WTC11 (cell line): Measurements from ENCODE around the gene TSPO2. TPM values are rescaled to one million over a fixed set of nuclear protein-coding genes. Genes with fewer than 3 reads are reported as not detected.
A peak's percentile ranks its signal among the peaks of the same experiment; 100 is the strongest.
"Not testable (repeated sequence)": the region's sequence is repeated elsewhere in the genome, so short reads cannot be mapped to it uniquely, and the experiment has no call there.

Experiments
- ATAC-seq: fragments of 200-7000 bp; cut with Tn5 transposase; 2 replicates; pipeline ENCODE4 v1.10.0; 2021; ENCODE audit warnings: mild to moderate bottlenecking, moderate library complexity
- CTCF ChIA-PET: fragments of 300-600 bp; sonication (Branson Sonifier 250); formaldehyde crosslinking; loops from one replicate; lab custom pipeline; 2021; ENCODE audit warnings: antibody characterized with exemption; lab: Charles Lee
- POLR2A ChIA-PET: fragments of 350-600 bp; sonication (Branson Sonifier 250); formaldehyde crosslinking; loops from one replicate; lab custom pipeline; 2021; ENCODE audit warnings: antibody characterized with exemption; lab: Charles Lee
- DNase-seq: peaks from one replicate; pipeline ENCODE4 v3.0.0; 2021; ENCODE audit warnings: low spot score
- H3K27ac Mint-ChIP-seq: 2 replicates; pipeline ENCODE4 v1.8.0; 2021; ENCODE audit warnings: mixed read lengths
- H3K27me3 Mint-ChIP-seq: 2 replicates; pipeline ENCODE4 v1.8.0; 2021; ENCODE audit warnings: low read depth, mild to moderate bottlenecking, moderate library complexity, mixed read lengths
- H3K36me3 Mint-ChIP-seq: 2 replicates; pipeline ENCODE4 v1.8.0; 2021; ENCODE audit warnings: mixed read lengths
- H3K4me1 Mint-ChIP-seq: 2 replicates; pipeline ENCODE4 v1.8.0; 2022; ENCODE audit warnings: mixed read lengths
- H3K4me3 Mint-ChIP-seq: 2 replicates; pipeline ENCODE4 v1.8.0; 2021; ENCODE audit warnings: mild to moderate bottlenecking, moderate library complexity, mixed read lengths
- H3K9me3 Mint-ChIP-seq: 2 replicates; pipeline ENCODE4 v1.8.0; 2021; ENCODE audit warnings: mixed read lengths
- ETV6 ChIP-seq: sonication (generic); formaldehyde crosslinking; IDR thresholded peaks from 2 replicates; pipeline ENCODE4 v1.8.1; 2022; ENCODE audit warnings: mild to moderate bottlenecking, missing genetic modification reagents
- FOXJ3 ChIP-seq: sonication (generic); formaldehyde crosslinking; IDR thresholded peaks from 2 replicates; pipeline ENCODE4 v1.9.0; 2021; ENCODE audit warnings: missing genetic modification reagents, mild to moderate bottlenecking, borderline replicate concordance
- GTF2I ChIP-seq: fragments of 250-450 bp; sonication (Bioruptor Pico); conservative IDR thresholded peaks from 2 replicates; pipeline ENCODE4 v1.4.0; 2021; ENCODE audit warnings: mild to moderate bottlenecking
- ZNF121 ChIP-seq: sonication (generic); formaldehyde crosslinking; IDR thresholded peaks from 2 replicates; pipeline ENCODE4 v1.8.0; 2023; ENCODE audit warnings: missing genetic modification reagents
- total RNA-seq: library from RNA; stranded (reverse); gene quantifications from 3 replicates; pipeline ENCODE4 v1.2.3, GENCODE V29; 2021
- TF ChIP-seq, protein P1 (sequence below): fragments of 250-450 bp; sonication (Bioruptor Pico); IDR thresholded peaks from 2 replicates; pipeline ENCODE4 v1.9.0; 2021; ENCODE audit warnings: mild to moderate bottlenecking, borderline replicate concordance
- TF ChIP-seq, protein P2 (sequence below): sonication (generic); formaldehyde crosslinking; IDR thresholded peaks from 2 replicates; pipeline ENCODE4 v1.8.1; 2023; ENCODE audit warnings: mild to moderate bottlenecking, moderate library complexity, missing genetic modification reagents
- TF ChIP-seq, protein P3 (sequence below): sonication (generic); formaldehyde crosslinking; IDR thresholded peaks from 2 replicates; pipeline ENCODE4 v1.8.1; 2023; ENCODE audit warnings: mild to moderate bottlenecking, missing genetic modification reagents
- TF ChIP-seq, protein P4 (sequence below): sonication (generic); formaldehyde crosslinking; IDR thresholded peaks from 2 replicates; pipeline ENCODE4 v1.8.0; 2022; ENCODE audit warnings: mild to moderate bottlenecking, missing genetic modification reagents
- TF ChIP-seq, protein P5 (sequence below): fragments of 250-450 bp; sonication (Bioruptor Pico); IDR thresholded peaks from 2 replicates; pipeline ENCODE4 v2.1.2; 2022; ENCODE audit warnings: mild to moderate bottlenecking, moderate library complexity
- TF ChIP-seq, protein P6 (sequence below): fragments of 200-600 bp; IDR thresholded peaks from 2 replicates; pipeline ENCODE4 v1.8.0; 2022; ENCODE audit warnings: antibody characterized with exemption

TSPO2 gene
- total RNA-seq, 1 experiment from 2014 or later: not detected

DNA sequence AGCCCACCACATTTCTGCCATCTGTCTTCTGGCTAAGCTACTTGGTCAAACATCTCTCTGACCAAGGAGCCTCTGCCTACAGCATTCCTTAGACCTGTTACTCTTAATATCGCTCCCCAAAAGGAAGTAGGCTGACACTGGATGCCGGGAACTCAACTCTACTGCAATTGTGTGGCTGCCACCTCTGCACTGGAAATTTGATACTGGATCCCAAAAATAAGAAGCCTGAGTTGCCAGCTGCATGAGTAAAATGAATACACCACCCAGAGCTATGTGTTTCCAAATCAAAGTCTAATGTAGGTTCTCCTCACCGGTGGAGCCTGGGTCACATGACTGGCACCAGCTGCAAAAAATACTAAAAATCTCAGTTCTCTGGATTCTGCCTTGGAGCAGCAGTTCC is 40.1 kb upstream of the TSPO2 start (continued):
- TF ChIP-seq, protein P1, sequence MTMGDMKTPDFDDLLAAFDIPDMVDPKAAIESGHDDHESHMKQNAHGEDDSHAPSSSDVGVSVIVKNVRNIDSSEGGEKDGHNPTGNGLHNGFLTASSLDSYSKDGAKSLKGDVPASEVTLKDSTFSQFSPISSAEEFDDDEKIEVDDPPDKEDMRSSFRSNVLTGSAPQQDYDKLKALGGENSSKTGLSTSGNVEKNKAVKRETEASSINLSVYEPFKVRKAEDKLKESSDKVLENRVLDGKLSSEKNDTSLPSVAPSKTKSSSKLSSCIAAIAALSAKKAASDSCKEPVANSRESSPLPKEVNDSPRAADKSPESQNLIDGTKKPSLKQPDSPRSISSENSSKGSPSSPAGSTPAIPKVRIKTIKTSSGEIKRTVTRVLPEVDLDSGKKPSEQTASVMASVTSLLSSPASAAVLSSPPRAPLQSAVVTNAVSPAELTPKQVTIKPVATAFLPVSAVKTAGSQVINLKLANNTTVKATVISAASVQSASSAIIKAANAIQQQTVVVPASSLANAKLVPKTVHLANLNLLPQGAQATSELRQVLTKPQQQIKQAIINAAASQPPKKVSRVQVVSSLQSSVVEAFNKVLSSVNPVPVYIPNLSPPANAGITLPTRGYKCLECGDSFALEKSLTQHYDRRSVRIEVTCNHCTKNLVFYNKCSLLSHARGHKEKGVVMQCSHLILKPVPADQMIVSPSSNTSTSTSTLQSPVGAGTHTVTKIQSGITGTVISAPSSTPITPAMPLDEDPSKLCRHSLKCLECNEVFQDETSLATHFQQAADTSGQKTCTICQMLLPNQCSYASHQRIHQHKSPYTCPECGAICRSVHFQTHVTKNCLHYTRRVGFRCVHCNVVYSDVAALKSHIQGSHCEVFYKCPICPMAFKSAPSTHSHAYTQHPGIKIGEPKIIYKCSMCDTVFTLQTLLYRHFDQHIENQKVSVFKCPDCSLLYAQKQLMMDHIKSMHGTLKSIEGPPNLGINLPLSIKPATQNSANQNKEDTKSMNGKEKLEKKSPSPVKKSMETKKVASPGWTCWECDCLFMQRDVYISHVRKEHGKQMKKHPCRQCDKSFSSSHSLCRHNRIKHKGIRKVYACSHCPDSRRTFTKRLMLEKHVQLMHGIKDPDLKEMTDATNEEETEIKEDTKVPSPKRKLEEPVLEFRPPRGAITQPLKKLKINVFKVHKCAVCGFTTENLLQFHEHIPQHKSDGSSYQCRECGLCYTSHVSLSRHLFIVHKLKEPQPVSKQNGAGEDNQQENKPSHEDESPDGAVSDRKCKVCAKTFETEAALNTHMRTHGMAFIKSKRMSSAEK (CRISPR knock-in tag): no peak
- TF ChIP-seq, protein P2, sequence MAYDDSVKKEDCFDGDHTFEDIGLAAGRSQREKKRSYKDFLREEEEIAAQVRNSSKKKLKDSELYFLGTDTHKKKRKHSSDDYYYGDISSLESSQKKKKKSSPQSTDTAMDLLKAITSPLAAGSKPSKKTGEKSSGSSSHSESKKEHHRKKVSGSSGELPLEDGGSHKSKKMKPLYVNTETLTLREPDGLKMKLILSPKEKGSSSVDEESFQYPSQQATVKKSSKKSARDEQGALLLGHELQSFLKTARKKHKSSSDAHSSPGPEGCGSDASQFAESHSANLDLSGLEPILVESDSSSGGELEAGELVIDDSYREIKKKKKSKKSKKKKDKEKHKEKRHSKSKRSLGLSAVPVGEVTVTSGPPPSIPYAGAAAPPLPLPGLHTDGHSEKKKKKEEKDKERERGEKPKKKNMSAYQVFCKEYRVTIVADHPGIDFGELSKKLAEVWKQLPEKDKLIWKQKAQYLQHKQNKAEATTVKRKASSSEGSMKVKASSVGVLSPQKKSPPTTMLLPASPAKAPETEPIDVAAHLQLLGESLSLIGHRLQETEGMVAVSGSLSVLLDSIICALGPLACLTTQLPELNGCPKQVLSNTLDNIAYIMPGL (CRISPR knock-in tag): no peak
- TF ChIP-seq FOXJ3 (no peak), ETV6 (no peak)
- TF ChIP-seq, protein P3, sequence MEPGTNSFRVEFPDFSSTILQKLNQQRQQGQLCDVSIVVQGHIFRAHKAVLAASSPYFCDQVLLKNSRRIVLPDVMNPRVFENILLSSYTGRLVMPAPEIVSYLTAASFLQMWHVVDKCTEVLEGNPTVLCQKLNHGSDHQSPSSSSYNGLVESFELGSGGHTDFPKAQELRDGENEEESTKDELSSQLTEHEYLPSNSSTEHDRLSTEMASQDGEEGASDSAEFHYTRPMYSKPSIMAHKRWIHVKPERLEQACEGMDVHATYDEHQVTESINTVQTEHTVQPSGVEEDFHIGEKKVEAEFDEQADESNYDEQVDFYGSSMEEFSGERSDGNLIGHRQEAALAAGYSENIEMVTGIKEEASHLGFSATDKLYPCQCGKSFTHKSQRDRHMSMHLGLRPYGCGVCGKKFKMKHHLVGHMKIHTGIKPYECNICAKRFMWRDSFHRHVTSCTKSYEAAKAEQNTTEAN (CRISPR knock-in tag): no peak
- TF ChIP-seq, protein P4, sequence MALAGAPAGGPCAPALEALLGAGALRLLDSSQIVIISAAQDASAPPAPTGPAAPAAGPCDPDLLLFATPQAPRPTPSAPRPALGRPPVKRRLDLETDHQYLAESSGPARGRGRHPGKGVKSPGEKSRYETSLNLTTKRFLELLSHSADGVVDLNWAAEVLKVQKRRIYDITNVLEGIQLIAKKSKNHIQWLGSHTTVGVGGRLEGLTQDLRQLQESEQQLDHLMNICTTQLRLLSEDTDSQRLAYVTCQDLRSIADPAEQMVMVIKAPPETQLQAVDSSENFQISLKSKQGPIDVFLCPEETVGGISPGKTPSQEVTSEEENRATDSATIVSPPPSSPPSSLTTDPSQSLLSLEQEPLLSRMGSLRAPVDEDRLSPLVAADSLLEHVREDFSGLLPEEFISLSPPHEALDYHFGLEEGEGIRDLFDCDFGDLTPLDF (CRISPR knock-in tag): no peak
- TF ChIP-seq, all 79 proteins: peak for 0

DNA sequence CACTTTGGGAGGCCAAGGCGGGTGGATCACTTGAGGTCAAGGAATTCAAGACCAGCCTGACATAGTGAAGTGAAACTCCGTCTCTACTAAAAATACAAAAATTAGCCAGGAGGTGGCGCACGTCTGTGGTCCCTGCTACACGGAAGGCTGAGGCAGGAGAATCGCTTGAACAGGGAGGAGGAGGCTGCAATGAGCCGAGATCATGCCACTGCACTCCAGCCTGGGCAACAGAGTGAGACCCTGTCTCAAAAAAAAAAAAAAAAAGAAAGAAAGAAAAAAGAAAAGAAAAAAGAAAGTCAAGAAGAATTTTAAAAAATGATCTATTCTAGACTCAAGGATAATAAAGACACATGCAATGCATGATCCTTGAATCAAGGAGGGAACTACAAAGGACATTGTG is 36.0 kb upstream of the TSPO2 start:
- CTCF ChIA-PET: not testable (repeated sequence)
- peak; percentile 94 for ATAC-seq

DNA sequence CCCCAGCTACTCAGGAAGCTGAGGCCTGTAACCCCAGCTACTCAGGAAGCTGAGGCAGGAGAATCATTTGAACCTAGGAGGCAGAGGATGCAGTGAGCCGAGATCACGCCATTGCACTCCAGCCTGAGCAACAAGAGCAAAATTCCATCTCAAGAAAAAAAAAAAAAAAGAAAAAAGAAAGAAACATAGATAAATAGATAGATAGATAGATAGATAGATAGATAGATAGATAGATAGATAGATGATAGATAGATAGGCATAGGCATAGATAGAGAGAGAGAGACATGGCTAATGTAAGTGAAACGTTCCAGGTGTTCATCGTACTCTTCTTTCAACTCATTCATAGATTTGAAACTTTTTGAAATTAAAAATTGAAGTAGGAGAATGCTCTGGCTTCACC is 35.3 kb upstream of the TSPO2 start:
- Mint-ChIP-seq H3K4me1 (peaks cover 15% of the 10 kb centered on the region), H3K27me3 (peaks cover 12% of the 10 kb centered on the region; the same call in 1 of the 2 replicates)
- ATAC-seq, H3K4me3 Mint-ChIP-seq, H3K9me3 Mint-ChIP-seq, POLR2A ChIA-PET, H3K27ac Mint-ChIP-seq, H3K36me3 Mint-ChIP-seq, CTCF ChIA-PET, DNase-seq: not testable (repeated sequence)

More for the DNA sequence above, 36.0 kb upstream of the TSPO2 start:
- POLR2A ChIA-PET: not testable (repeated sequence)
- peak; percentile 63 for DNase-seq
- TF ChIP-seq GTF2I (CRISPR knock-in tag): peak; percentile 78; the same call in 1 of the 2 replicates
- TF ChIP-seq, protein P5, sequence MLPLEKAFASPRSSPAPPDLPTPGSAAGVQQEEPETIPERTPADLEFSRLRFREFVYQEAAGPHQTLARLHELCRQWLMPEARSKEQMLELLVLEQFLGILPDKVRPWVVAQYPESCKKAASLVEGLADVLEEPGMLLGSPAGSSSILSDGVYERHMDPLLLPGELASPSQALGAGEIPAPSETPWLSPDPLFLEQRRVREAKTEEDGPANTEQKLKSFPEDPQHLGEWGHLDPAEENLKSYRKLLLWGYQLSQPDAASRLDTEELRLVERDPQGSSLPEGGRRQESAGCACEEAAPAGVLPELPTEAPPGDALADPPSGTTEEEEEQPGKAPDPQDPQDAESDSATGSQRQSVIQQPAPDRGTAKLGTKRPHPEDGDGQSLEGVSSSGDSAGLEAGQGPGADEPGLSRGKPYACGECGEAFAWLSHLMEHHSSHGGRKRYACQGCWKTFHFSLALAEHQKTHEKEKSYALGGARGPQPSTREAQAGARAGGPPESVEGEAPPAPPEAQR: peak; percentile 46; the same call in 1 of the 2 replicates
- TF ChIP-seq ZNF121: peak; percentile 99
- TF ChIP-seq, protein P6, sequence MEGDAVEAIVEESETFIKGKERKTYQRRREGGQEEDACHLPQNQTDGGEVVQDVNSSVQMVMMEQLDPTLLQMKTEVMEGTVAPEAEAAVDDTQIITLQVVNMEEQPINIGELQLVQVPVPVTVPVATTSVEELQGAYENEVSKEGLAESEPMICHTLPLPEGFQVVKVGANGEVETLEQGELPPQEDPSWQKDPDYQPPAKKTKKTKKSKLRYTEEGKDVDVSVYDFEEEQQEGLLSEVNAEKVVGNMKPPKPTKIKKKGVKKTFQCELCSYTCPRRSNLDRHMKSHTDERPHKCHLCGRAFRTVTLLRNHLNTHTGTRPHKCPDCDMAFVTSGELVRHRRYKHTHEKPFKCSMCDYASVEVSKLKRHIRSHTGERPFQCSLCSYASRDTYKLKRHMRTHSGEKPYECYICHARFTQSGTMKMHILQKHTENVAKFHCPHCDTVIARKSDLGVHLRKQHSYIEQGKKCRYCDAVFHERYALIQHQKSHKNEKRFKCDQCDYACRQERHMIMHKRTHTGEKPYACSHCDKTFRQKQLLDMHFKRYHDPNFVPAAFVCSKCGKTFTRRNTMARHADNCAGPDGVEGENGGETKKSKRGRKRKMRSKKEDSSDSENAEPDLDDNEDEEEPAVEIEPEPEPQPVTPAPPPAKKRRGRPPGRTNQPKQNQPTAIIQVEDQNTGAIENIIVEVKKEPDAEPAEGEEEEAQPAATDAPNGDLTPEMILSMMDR: peak; percentile 71
- TF ChIP-seq, all 79 proteins: peak for 4; not testable (repeated sequence) for 75
- Mint-ChIP-seq H3K9me3 (peaks cover 11% of the 10 kb centered on the region), H3K4me1 (peaks cover 22% of the 10 kb centered on the region), H3K27me3 (peaks cover 16% of the 10 kb centered on the region; the same call in 1 of the 2 replicates)
- H3K36me3 Mint-ChIP-seq, H3K4me3 Mint-ChIP-seq, H3K27ac Mint-ChIP-seq: not testable (repeated sequence)
